ENCODE data around the gene RNF5.

RNF5 gene

GRCh38 chr6:32151181-32151862 lies 26.9 kb upstream of the RNF5 start:
- Histone ChIP-seq H3K4me3 (ENCODE audit: low read length) (no peak overlapping the region), H3K36me3 (ENCODE audit: control insufficient read depth, low read length) (peaks cover 9% of the 10 kb centered on the region), H3F3A (ENCODE audit: control insufficient read depth, insufficient read depth) (peaks cover 10% of the 10 kb centered on the region), H3K27me3 (ENCODE audit: control insufficient read depth, low read length) (peaks cover 10% of the 10 kb centered on the region), H3K4me2 (ENCODE audit: low read length) (no peak overlapping the region), H3K27ac (ENCODE audit: low read depth, low read length) (no peak overlapping the region), H4K20me1 (ENCODE audit: control insufficient read depth, insufficient read depth, low read depth, low read length) (no peaks in the 10 kb centered on the region), H3K4me1 (ENCODE audit: control insufficient read depth, low read length) (peaks cover 32% of the 10 kb centered on the region), H3K9me2 (replicated peaks; ENCODE audit: control insufficient read depth, low read length) (no peaks in the 10 kb centered on the region), H3K79me2 (ENCODE audit: control insufficient read depth, low read length) (peaks cover 15% of the 10 kb centered on the region), H3K9me3 (ENCODE audit: control insufficient read depth, insufficient read depth, low read length) (no peaks in the 10 kb centered on the region)
- no peak for TF ChIP-seq EZH2phosphoT487 (IDR thresholded peaks at IDR 0.05; ENCODE audit: borderline replicate concordance, low read length)
- TF ChIP-seq, protein P1, sequence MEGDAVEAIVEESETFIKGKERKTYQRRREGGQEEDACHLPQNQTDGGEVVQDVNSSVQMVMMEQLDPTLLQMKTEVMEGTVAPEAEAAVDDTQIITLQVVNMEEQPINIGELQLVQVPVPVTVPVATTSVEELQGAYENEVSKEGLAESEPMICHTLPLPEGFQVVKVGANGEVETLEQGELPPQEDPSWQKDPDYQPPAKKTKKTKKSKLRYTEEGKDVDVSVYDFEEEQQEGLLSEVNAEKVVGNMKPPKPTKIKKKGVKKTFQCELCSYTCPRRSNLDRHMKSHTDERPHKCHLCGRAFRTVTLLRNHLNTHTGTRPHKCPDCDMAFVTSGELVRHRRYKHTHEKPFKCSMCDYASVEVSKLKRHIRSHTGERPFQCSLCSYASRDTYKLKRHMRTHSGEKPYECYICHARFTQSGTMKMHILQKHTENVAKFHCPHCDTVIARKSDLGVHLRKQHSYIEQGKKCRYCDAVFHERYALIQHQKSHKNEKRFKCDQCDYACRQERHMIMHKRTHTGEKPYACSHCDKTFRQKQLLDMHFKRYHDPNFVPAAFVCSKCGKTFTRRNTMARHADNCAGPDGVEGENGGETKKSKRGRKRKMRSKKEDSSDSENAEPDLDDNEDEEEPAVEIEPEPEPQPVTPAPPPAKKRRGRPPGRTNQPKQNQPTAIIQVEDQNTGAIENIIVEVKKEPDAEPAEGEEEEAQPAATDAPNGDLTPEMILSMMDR (IDR thresholded peaks at IDR 0.05; ENCODE audit: low read depth, low read length, poor library complexity, severe bottlenecking), result no peak

GRCh38 chr6:32151863-32152768 lies 26.1 kb upstream of the RNF5 start, which contains the start of gene PRRT1:
Gene PRRT1 (minus strand): TSS chr6:32151939. CDS start chr6:32151827, 112 bp downstream.
- Histone ChIP-seq H4K20me1 (ENCODE audit: control insufficient read depth, insufficient read depth, low read depth, low read length) (no peaks in the 10 kb centered on the region), H3K79me2 (ENCODE audit: control insufficient read depth, low read length) (peaks cover 15% of the 10 kb centered on the region), H3F3A (ENCODE audit: control insufficient read depth, insufficient read depth) (peaks cover 10% of the 10 kb centered on the region), H3K9me2 (replicated peaks; ENCODE audit: control insufficient read depth, low read length) (no peaks in the 10 kb centered on the region), H3K4me1 (ENCODE audit: control insufficient read depth, low read length) (peaks cover 32% of the 10 kb centered on the region), H3K9me3 (ENCODE audit: control insufficient read depth, insufficient read depth, low read length) (no peaks in the 10 kb centered on the region), H3K36me3 (ENCODE audit: control insufficient read depth, low read length) (peaks cover 16% of the 10 kb centered on the region), H3K4me2 (ENCODE audit: low read length) (peak within 1 kb of the TSS; percentile 29), H3K4me3 (ENCODE audit: low read length) (no peak within 1 kb of the TSS), H3K27ac (ENCODE audit: low read depth, low read length) (no peak within 1 kb of the TSS), H3K27me3 (ENCODE audit: control insufficient read depth, low read length) (peaks cover 5% of the 10 kb centered on the region; the same call in 1 of the 2 replicates)
- TF ChIP-seq, protein P1 (IDR thresholded peaks at IDR 0.05; ENCODE audit: low read depth, low read length, poor library complexity, severe bottlenecking), result no peak
- TF ChIP-seq EZH2phosphoT487 (IDR thresholded peaks at IDR 0.05; ENCODE audit: borderline replicate concordance, low read length), result no peak

DNA sequence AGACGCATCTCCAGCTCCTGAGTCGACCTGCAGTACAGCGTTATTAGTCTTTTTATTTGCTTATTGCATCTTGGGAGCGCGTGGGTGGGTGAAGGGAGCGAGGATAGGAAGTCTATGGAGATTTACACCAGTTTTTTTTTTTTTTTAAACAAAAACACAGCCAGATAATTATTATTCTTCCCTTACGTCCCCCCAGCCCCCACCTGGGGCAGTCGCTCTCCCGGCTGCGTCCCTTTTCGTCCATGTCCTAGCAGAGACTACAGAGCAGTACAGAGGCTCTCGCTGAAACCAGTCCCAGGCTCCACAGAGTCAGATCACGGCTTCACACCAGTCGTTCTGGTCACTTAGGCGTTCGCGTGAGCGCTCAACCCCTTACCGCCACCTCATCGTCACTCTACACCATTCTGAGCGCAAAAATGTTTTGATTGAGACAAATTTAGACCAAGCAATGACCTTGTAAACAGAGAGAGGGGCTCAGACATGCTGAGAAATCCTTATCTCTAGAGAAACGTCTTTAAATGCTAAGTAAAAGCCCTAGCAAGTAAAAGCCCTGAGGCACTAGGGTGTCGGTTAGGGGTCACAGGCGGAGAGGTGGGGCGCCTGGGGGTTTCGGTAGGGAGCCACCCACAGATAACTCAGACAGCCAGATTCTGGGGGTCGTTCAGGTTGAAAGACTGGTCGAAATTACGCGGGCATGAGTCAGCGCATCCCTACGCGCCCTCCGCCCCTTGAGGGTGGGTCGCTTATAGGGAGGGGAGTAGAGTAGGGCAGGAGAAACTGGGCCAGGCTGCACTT lies 25.2 kb upstream of the RNF5 start:
- Histone ChIP-seq H3K9me3 (ENCODE audit: control insufficient read depth, insufficient read depth, low read length) (no peaks in the 10 kb centered on the region), H3K27ac (ENCODE audit: low read depth, low read length) (no peak overlapping the region), H3K36me3 (ENCODE audit: control insufficient read depth, low read length) (peaks cover 22% of the 10 kb centered on the region), H3F3A (ENCODE audit: control insufficient read depth, insufficient read depth) (peaks cover 10% of the 10 kb centered on the region), H3K9me2 (replicated peaks; ENCODE audit: control insufficient read depth, low read length) (no peaks in the 10 kb centered on the region), H3K4me1 (ENCODE audit: control insufficient read depth, low read length) (peaks cover 32% of the 10 kb centered on the region), H4K20me1 (ENCODE audit: control insufficient read depth, insufficient read depth, low read depth, low read length) (no peaks in the 10 kb centered on the region), H3K27me3 (ENCODE audit: control insufficient read depth, low read length) (no peaks in the 10 kb centered on the region), H3K4me2 (ENCODE audit: low read length) (peak overlapping the region; percentile 77), H3K79me2 (ENCODE audit: control insufficient read depth, low read length) (peaks cover 15% of the 10 kb centered on the region), H3K4me3 (ENCODE audit: low read length) (peak overlapping the region; percentile 99)
- TF ChIP-seq EZH2phosphoT487 (IDR thresholded peaks at IDR 0.05; ENCODE audit: borderline replicate concordance, low read length), result no peak
- TF ChIP-seq, protein P1 (IDR thresholded peaks at IDR 0.05; ENCODE audit: low read depth, low read length, poor library complexity, severe bottlenecking), result no peak
